IMR-90 (cell line): ENCODE measurements around the gene THRAP3. TPM values are rescaled to one million over a fixed set of nuclear protein-coding genes. Genes with fewer than 3 reads are reported as not detected.
"Not testable (repeated sequence)": the region's sequence is repeated elsewhere in the genome, so short reads cannot be mapped to it uniquely, and the experiment has no call there.

Experiments
- ATAC-seq: fragments of 200-7000 bp; cut with Tn5 transposase; 2 replicates; pipeline ENCODE4 v1.9.1; 2020; ENCODE audit warnings: low read depth, mild to moderate bottlenecking, moderate library complexity
- BruUV-seq: library from RNA; stranded (reverse); fragments of 400-500 nt; replicated peaks from 2 replicates; lab custom pipeline; 2021; lab: Mats Ljungman, UMichigan
- CTCF ChIA-PET: fragments of 300-600 bp; formaldehyde crosslinking; extraction: SDS; loops from one replicate; lab custom pipeline; 2021; ENCODE audit warnings: antibody characterized with exemption; lab: Yijun Ruan, JAX
- POLR2A ChIA-PET: fragments of 300-600 bp; sonication (Branson Sonifier 250); formaldehyde crosslinking; loops from one replicate; lab custom pipeline; 2022; ENCODE audit warnings: antibody characterized with exemption; ENCODE audit not compliant: unreplicated experiment; lab: Charles Lee
- DNase-seq: peaks from one replicate; pipeline ENCODE4 v3.0.0; 2013
- H2AFZ ChIP-seq: replicated peaks from 2 replicates; pipeline ENCODE3; 2013; ENCODE audit warnings: low read length, mild to moderate bottlenecking; ENCODE audit not compliant: poor library complexity
- H2AK5ac ChIP-seq: 2 replicates; pipeline ENCODE4 v1.6.1; 2013; ENCODE audit warnings: low read depth, low read length, inconsistent platforms
- H2AK9ac ChIP-seq: replicated peaks from 2 replicates; pipeline ENCODE3; 2013; ENCODE audit warnings: mild to moderate bottlenecking, low read depth, low read length, moderate library complexity; ENCODE audit not compliant: poor library complexity
- H2BK120ac ChIP-seq: 2 replicates; pipeline ENCODE4 v1.6.1; 2013; ENCODE audit warnings: low read depth, low read length, inconsistent platforms
- H2BK15ac ChIP-seq: 3 replicates; pipeline ENCODE4 v1.6.1; 2013; ENCODE audit warnings: low read depth, low read length, inconsistent platforms
- H2BK20ac ChIP-seq: 2 replicates; pipeline ENCODE4 v1.6.1; 2013; ENCODE audit warnings: low read depth, mild to moderate bottlenecking, inconsistent platforms, low read length, moderate library complexity
- H2BK5ac ChIP-seq: 2 replicates; pipeline ENCODE4 v1.6.1; 2013; ENCODE audit warnings: mild to moderate bottlenecking, low read depth, low read length, inconsistent platforms; ENCODE audit not compliant: poor library complexity, severe bottlenecking
- H3K14ac ChIP-seq: replicated peaks from 2 replicates; pipeline ENCODE4 v1.6.1; 2013; ENCODE audit warnings: low read depth, low read length, inconsistent platforms
- H3K18ac ChIP-seq: 2 replicates; pipeline ENCODE4 v1.6.1; 2013; ENCODE audit warnings: low read depth, low read length, control low read depth
- H3K23ac ChIP-seq: 2 replicates; pipeline ENCODE4 v1.6.1; 2013; ENCODE audit warnings: low read depth, low read length, inconsistent platforms
- H3K27ac ChIP-seq: 2 replicates; pipeline ENCODE4 v1.5.1; 2013; ENCODE audit warnings: mild to moderate bottlenecking, control low read depth, low read length; ENCODE audit not compliant: insufficient read depth
- H3K27me3 ChIP-seq: 2 replicates; pipeline ENCODE4 v1.6.1; 2013; ENCODE audit warnings: low read length; ENCODE audit not compliant: control insufficient read depth, insufficient read depth
- H3K36me3 ChIP-seq: 2 replicates; pipeline ENCODE4 v1.6.1; 2013; ENCODE audit warnings: low read length, mixed read lengths; ENCODE audit not compliant: control insufficient read depth, insufficient read depth
- H3K4ac ChIP-seq: 2 replicates; pipeline ENCODE4 v1.6.1; 2013; ENCODE audit warnings: low read depth, low read length, inconsistent platforms
- H3K4me1 ChIP-seq: 2 replicates; pipeline ENCODE4 v1.6.1; 2013; ENCODE audit warnings: low read length, mixed read lengths; ENCODE audit not compliant: control insufficient read depth, insufficient read depth
- H3K4me2 ChIP-seq: 2 replicates; pipeline ENCODE4 v1.6.1; 2013; ENCODE audit warnings: low read depth, mild to moderate bottlenecking, control low read depth, low read length, moderate library complexity
- H3K4me3 ChIP-seq: 2 replicates; pipeline ENCODE4 v1.5.1; 2013; ENCODE audit warnings: low read depth, mild to moderate bottlenecking, control low read depth, low read length, moderate library complexity; ENCODE audit not compliant: insufficient read depth
- H3K56ac ChIP-seq: 2 replicates; pipeline ENCODE4 v1.6.1; 2013; ENCODE audit warnings: low read length, inconsistent platforms; ENCODE audit not compliant: insufficient read depth; ENCODE audit errors: extremely low read depth
- H3K79me1 ChIP-seq, 2 experiments: 2 replicates each; pipeline ENCODE4 v1.6.1; 2013; ENCODE audit warnings: low read length in 2 of 2, inconsistent platforms in 1 of 2, low read depth in 1 of 2
- H3K9ac ChIP-seq: 2 replicates; pipeline ENCODE4 v1.6.1; 2013; ENCODE audit warnings: low read depth, low read length, control low read depth
- H3K9me1 ChIP-seq: 2 replicates; pipeline ENCODE4 v1.6.1; 2013; ENCODE audit warnings: low read length, inconsistent platforms; ENCODE audit not compliant: insufficient read depth
- H3K9me3 ChIP-seq: 2 replicates; pipeline ENCODE4 v1.6.1; 2013; ENCODE audit warnings: low read length; ENCODE audit not compliant: control insufficient read depth, insufficient read depth
- H4K20me1 ChIP-seq: 2 replicates; pipeline ENCODE4 v1.6.1; 2013; ENCODE audit warnings: low read length, inconsistent platforms; ENCODE audit not compliant: insufficient read depth
- H4K5ac ChIP-seq: 2 replicates; pipeline ENCODE4 v1.6.1; 2013; ENCODE audit warnings: mild to moderate bottlenecking, low read depth, low read length, control low read depth
- H4K8ac ChIP-seq, 2 experiments: 2 replicates each; pipeline ENCODE4 v1.6.1; 2013; ENCODE audit warnings: low read depth in 2 of 2, low read length in 2 of 2, control low read depth in 1 of 2, inconsistent platforms in 1 of 2
- H4K91ac ChIP-seq: 2 replicates; pipeline ENCODE4 v1.6.1; 2013; ENCODE audit warnings: low read depth, low read length, inconsistent platforms; ENCODE audit not compliant: insufficient read depth
- CHD1 ChIP-seq: IDR thresholded peaks from 2 replicates; pipeline ENCODE4 v1.6.1; 2012; ENCODE audit warnings: low read depth, low read length, improper control_type of control experiment
- CTCF ChIP-seq: conservative IDR thresholded peaks from 2 replicates; pipeline ENCODE4 v1.5.1; 2012; ENCODE audit warnings: mild to moderate bottlenecking, low read depth, low read length, improper control_type of control experiment
- FOS ChIP-seq: fragments of 150-350 bp; IDR thresholded peaks from 2 replicates; pipeline ENCODE4 v1.6.1; 2016; ENCODE audit warnings: low read depth, low read length
- MAFK ChIP-seq: IDR thresholded peaks from 2 replicates; pipeline ENCODE4 v1.6.1; 2012; ENCODE audit warnings: low read depth, low read length, improper control_type of control experiment
- MXI1 ChIP-seq: IDR thresholded peaks from 2 replicates; pipeline ENCODE4 v1.6.1; 2012; ENCODE audit warnings: low read depth, mild to moderate bottlenecking, low read length, moderate library complexity, borderline replicate concordance
- RCOR1 ChIP-seq: IDR thresholded peaks from 2 replicates; pipeline ENCODE4 v1.6.1; 2012; ENCODE audit warnings: mild to moderate bottlenecking, low read length, improper control_type of control experiment; ENCODE audit not compliant: insufficient replicate concordance
- RFX5 ChIP-seq: IDR thresholded peaks from 2 replicates; pipeline ENCODE4 v1.8.0; 2012; ENCODE audit warnings: low read depth, mild to moderate bottlenecking, low read length, moderate library complexity
- WGBS, 2 experiments: methylation state at CpG; one replicate each; pipeline versions ENCODE4 v1.1.5 to v1.1.7; 2013; ENCODE audit warnings: missing lambda C conversion rate in 2 of 2; ENCODE audit not compliant: insufficient read length in 1 of 2; ENCODE audit errors: extremely low coverage in 2 of 2; 5-methylcytosine and 5-hydroxymethylcytosine counted together
- dilution Hi-C: fragments of 300-500 bp; cut with HindIII; formaldehyde crosslinking; loops from one replicate; pipeline ENCODE4 v1.14.3; 2018; ENCODE audit warnings: low sequenced_read_pairs; ENCODE audit not compliant: unreplicated experiment
- in situ Hi-C: fragments of 300-500 bp; cut with MboI; formaldehyde crosslinking; loops from 3 replicates; pipeline ENCODE4 v1.14.3; 2019; ENCODE audit warnings: low sequenced_read_pairs, inconsistent platforms, mixed read lengths
- intact Hi-C: fragments of 100-400 bp; cut with micrococcal nuclease; formaldehyde crosslinking; loops from 2 replicates; pipeline ENCODE4 v1.10.0; 2022
- polyA plus RNA-seq, 3 experiments: library from polyadenylated mRNA; depleted of rRNA; stranded (reverse); fragments of >200 nt; gene quantifications; 2 replicates each; pipeline ENCODE4 v1.2.3, GENCODE V29; 2012; ENCODE audit warnings: low replicate concordance in 1 of 3
- total RNA-seq: library from RNA; depleted of rRNA; stranded (reverse); fragments of >200 nt; gene quantifications from 2 replicates; pipeline ENCODE4 v1.2.3, GENCODE V29; 2012

The THRAP3 gene
- total and polyA plus RNA-seq, 2 of the 4 experiments (the other 2 are of a cell fraction): 60.6 to 66.5 TPM

DNA sequence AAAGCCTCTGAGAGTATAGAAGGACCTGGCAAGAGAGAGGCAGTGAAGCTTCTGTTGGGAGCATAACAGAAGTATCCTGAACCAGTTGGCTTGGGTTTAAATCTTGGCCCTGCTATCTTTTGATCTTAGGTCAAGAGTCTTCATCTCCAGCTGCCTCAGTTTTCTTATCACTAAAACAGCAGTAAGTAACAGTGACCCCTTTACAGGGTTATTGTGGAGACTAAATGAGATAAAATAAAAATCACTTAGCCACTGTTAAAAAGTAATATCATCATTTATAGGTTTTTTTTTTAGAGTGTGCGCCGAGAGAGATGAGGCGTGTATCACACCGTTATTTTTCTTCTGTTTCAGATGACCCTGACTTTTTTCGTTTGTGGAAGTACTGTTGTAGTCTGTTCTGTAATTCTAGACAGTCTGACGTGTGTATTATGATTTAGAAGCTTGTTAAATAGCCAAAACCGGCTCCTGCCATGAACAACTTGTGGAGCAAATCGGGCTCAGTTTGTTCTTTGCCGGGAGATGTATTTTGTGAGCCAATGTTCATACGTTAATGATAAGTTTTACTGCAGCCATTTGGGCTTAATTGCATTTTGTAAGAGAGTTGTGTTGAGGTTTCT lies 1.1 kb downstream of the THRAP3 start (continued):
- TF ChIP-seq CTCF: no peak
- TF ChIP-seq FOS: no peak
- TF ChIP-seq MXI1: no peak
- TF ChIP-seq RCOR1: no peak
- no peak for TF ChIP-seq CHD1
- no peak for TF ChIP-seq MAFK
- TF ChIP-seq RFX5: no peak

DNA sequence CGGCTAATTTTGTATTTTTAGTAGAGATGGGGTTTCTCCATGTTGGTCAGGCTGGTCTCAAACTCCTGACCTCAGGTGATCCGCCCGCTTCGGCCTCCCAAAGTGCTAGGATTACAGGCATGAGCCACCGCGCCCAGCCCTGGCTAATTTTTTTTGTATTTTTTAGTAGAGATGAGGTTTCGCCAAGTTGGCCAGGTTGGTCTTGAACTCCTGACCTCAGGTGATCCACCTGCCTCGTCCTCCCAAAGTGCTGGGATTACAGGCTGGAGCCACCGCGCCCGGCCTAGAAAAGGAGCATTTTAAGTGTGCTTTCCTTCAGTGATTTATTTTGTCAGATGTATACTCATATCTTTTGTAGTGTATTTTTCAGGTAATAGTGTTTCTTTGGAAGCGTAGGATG lies 6.0 kb downstream of the THRAP3 start:
- H3K9me3 ChIP-seq, H4K91ac ChIP-seq, H2AK9ac ChIP-seq, H4K5ac ChIP-seq, H3K27ac ChIP-seq, H3K4ac ChIP-seq, in situ Hi-C loops, H2AK5ac ChIP-seq, dilution Hi-C loops, H3K4me3 ChIP-seq, H3K56ac ChIP-seq, H2AFZ ChIP-seq, H2BK20ac ChIP-seq, intact Hi-C loops, H3K27me3 ChIP-seq, DNase-seq, H3K9me1 ChIP-seq, POLR2A ChIA-PET, H2BK120ac ChIP-seq, ATAC-seq, CTCF ChIA-PET, BruUV-seq, H3K79me1 ChIP-seq, H3K9ac ChIP-seq, H3K23ac ChIP-seq, H4K8ac ChIP-seq, H2BK15ac ChIP-seq, H3K14ac ChIP-seq, H3K18ac ChIP-seq, H3K4me1 ChIP-seq, H3K4me2 ChIP-seq, H2BK5ac ChIP-seq: not testable (repeated sequence)
- WGBS, 2 experiments: no CpG with 5 or more reads among the region's 12 CpGs
- peaks cover 98% of the 10 kb centered on the region for H4K20me1 ChIP-seq
- peaks cover 24% of the 10 kb centered on the region for H3K36me3 ChIP-seq
